ENCODE results near the gene TAF1D.

TAF1D gene

GRCh38 chr11:93720522-93720921 lies 20.8 kb downstream of the TAF1D start:
- no peak for DNase-seq (ENCODE audit: low read depth)

- no peak for DNase-seq (ENCODE audit: low read depth)
These were observed 22.0 kb downstream of the TAF1D start for GRCh38 chr11:93719310-93719709.

GRCh38 chr11:93718057-93718563 lies 23.2 kb downstream of the TAF1D start:
- DNase-seq (ENCODE audit: low read depth), result no peak

GRCh38 chr11:93717501-93717900 lies 23.8 kb downstream of the TAF1D start:
- DNase-seq (ENCODE audit: low read depth), result no peak

- DNase-seq (ENCODE audit: low read depth), result no peak
These were observed 25.4 kb downstream of the TAF1D start for GRCh38 chr11:93715797-93716396.

- DNase-seq (ENCODE audit: low read depth), result no peak
These were observed 28.6 kb downstream of the TAF1D start for GRCh38 chr11:93712678-93713077.

GRCh38 chr11:93710239-93710638 lies 31.1 kb downstream of the TAF1D start:
- no peak for DNase-seq (ENCODE audit: low read depth)

- no peak for DNase-seq (ENCODE audit: low read depth)
These were observed 37.1 kb downstream of the TAF1D start for GRCh38 chr11:93704237-93704636.

- DNase-seq (ENCODE audit: low read depth), result no peak
These were observed 40.5 kb downstream of the TAF1D start for GRCh38 chr11:93700830-93701229.

GRCh38 chr11:93697611-93698010 lies 43.7 kb downstream of the TAF1D start:
- no peak for DNase-seq (ENCODE audit: low read depth)

GRCh38 chr11:93694557-93694956 lies 46.7 kb downstream of the TAF1D start:
- no peak for DNase-seq (ENCODE audit: low read depth)

GRCh38 chr11:93694109-93694508 lies 47.2 kb downstream of the TAF1D start:
- no peak for DNase-seq (ENCODE audit: low read depth)

GRCh38 chr11:93689240-93689639 lies 52.1 kb downstream of the TAF1D start:
- no peak for DNase-seq (ENCODE audit: low read depth)

GRCh38 chr11:93686812-93687211 lies 54.5 kb downstream of the TAF1D start:
- peak; percentile 29 for DNase-seq (ENCODE audit: low read depth)

GRCh38 chr11:93686226-93686625 lies 55.1 kb downstream of the TAF1D start:
- DNase-seq (ENCODE audit: low read depth), result no peak
